Panc1 (cell line): ENCODE data around the gene DIAPH2.

Source experiments
- CTCF ChIP-seq: fragments of 450-650 bp; IDR thresholded peaks from 2 replicates; pipeline ENCODE4 v1.5.1; 2017; ENCODE audit warnings: mild to moderate bottlenecking
- POLR2AphosphoS5 ChIP-seq: IDR thresholded peaks from 2 replicates; pipeline ENCODE4 v1.6.1; 2012; ENCODE audit warnings: mild to moderate bottlenecking, low read depth, low read length, moderate library complexity
- REST ChIP-seq, 2 experiments: IDR thresholded peaks; 2 replicates each; pipeline ENCODE4 v1.6.1; 2011 to 2012; ENCODE audit warnings: low read depth in 2 of 2, control low read depth in 1 of 2, low read length in 1 of 2, mild to moderate bottlenecking in 1 of 2, moderate library complexity in 1 of 2; ENCODE audit not compliant: insufficient read depth in 1 of 2
- TCF7L2 ChIP-seq: IDR thresholded peaks from 2 replicates; pipeline ENCODE4 v1.6.1; 2011; ENCODE audit warnings: mild to moderate bottlenecking, low read depth, low read length, inconsistent platforms

- TF ChIP-seq CTCF, result no peak
- TF ChIP-seq POLR2AphosphoS5, result no peak
- TF ChIP-seq TCF7L2, result no peak
- TF ChIP-seq REST (IDR thresholded peaks at IDR 0.05; ENCODE audit: insufficient read depth in 1 of 2, low read depth in 2 of 2, low read length in 1 of 2), result no peak
Measured at GRCh38 chrX:97330151-97330550, 645.5 kb downstream of the DIAPH2 start.
